Measurements from ENCODE around the gene MZT2A.
"Not testable (repeated sequence)": the region's sequence is repeated elsewhere in the genome, so short reads cannot be mapped to it uniquely, and the experiment has no call there.

- TF ChIP-seq POLR2A (IDR thresholded peaks at IDR 0.05); CTCF (IDR thresholded peaks at IDR 0.05 in 4 of 5, conservative IDR thresholded peaks at IDR 0.05 in 1 of 5): not testable (repeated sequence)
Measured at GRCh38 chr2:131538856-131539255, 46.7 kb upstream of the MZT2A start.
